Ishikawa (cell line): ENCODE results near the gene TCEAL1.

Experiments used
- EGR1 ChIP-seq: IDR thresholded peaks from 2 replicates; pipeline ENCODE4 v1.6.1; 2012
- EP300 ChIP-seq: IDR thresholded peaks from 2 replicates; pipeline ENCODE4 v1.6.1; 2012; ENCODE audit warnings: borderline replicate concordance
- NFIC ChIP-seq: IDR thresholded peaks from 2 replicates; pipeline ENCODE4 v1.6.1; 2012
- TEAD4 ChIP-seq: IDR thresholded peaks from 2 replicates; pipeline ENCODE4 v1.6.1; 2012
- YY1 ChIP-seq: IDR thresholded peaks from 2 replicates; pipeline ENCODE4 v1.6.1; 2012; ENCODE audit warnings: low read depth
- ZBTB7A ChIP-seq: IDR thresholded peaks from 2 replicates; pipeline ENCODE4 v1.6.1; 2012; ENCODE audit warnings: low read depth
- TF ChIP-seq, protein P1 (sequence below): IDR thresholded peaks from 2 replicates; pipeline ENCODE4 v1.6.1; 2012

DNA sequence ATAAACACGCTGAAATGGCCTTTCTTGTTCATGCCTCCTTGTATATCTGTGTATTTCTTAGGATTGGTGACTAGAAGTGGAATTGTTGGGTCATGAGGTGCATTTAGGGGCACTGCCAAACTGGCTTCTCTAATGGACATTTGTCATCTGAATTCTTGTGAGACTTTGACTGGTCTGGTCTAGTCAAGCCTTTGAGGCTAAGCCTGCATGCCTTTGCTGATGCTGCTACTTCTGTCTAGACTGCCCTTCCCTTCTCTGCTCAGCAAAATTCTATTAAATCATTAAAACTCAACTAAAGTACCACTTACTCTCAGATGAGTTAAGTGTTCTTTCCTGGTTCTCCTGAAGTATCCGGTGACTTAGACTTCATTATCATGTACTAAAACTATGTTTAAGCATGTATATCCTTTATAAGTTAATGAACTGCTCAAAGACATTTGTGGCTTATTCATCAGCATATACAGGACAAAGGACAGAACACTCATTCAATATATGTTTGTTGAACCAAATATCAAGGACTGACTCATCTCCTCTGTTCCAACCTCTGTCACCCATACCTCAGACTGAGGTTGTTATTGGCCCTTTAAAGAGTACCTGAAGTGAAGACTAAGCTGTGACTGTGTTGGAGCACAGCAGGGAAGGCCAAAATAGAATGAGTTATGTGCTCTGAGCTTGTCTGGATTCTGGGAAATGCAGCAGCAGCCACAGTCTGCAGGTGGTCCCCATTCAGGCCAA is 9.0 kb downstream of the TCEAL1 start:
- no peak for TF ChIP-seq TEAD4
- no peak for TF ChIP-seq EP300
- no peak for TF ChIP-seq EGR1
- TF ChIP-seq, protein P1, sequence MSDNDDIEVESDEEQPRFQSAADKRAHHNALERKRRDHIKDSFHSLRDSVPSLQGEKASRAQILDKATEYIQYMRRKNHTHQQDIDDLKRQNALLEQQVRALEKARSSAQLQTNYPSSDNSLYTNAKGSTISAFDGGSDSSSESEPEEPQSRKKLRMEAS: no peak
- TF ChIP-seq YY1: no peak
- no peak for TF ChIP-seq ZBTB7A
- no peak for TF ChIP-seq NFIC
